ENCODE measurements around the gene GRIK1.

GRCh38 chr21:29660047-29660720 lies 279.6 kb downstream of the GRIK1 start:
- TF ChIP-seq ZNF184 (tag by site-specific recombination; IDR thresholded peaks at IDR 0.05) (no peak), PBX3 (CRISPR knock-in tag; IDR thresholded peaks at IDR 0.05) (no peak), ZNF23 (tag by site-specific recombination; IDR thresholded peaks at IDR 0.05; ENCODE audit: borderline replicate concordance) (no peak), ZNF148 (tag by site-specific recombination; IDR thresholded peaks at IDR 0.05; ENCODE audit: borderline replicate concordance) (no peak), ZNF214 (tag by site-specific recombination; IDR thresholded peaks at IDR 0.05; ENCODE audit: borderline replicate concordance) (no peak), KLF10 (tag by site-specific recombination; IDR thresholded peaks at IDR 0.05) (no peak), ZBTB21 (tag by site-specific recombination; IDR thresholded peaks at IDR 0.05) (no peak), ZNF664 (tag by site-specific recombination; IDR thresholded peaks at IDR 0.05) (no peak), CTCF (tag by site-specific recombination; IDR thresholded peaks at IDR 0.05) (no peak), ZNF274 (IDR thresholded peaks at IDR 0.05; ENCODE audit: low read length) (no peak), ZNF274 (tag by site-specific recombination; IDR thresholded peaks at IDR 0.05; ENCODE audit: borderline replicate concordance) (no peak)
